ENCODE measurements around the gene JAZF1.

The JAZF1 gene

GRCh38 chr7:28151965-28152364 is 28.6 kb downstream of the JAZF1 start:
- TF ChIP-seq CTCF (IDR thresholded peaks at IDR 0.05) (no peak), ZFX (IDR thresholded peaks at IDR 0.05; ENCODE audit: borderline replicate concordance) (no peak)
- H3K27ac ChIP-seq: no peak overlapping the region

- no peak overlapping the region for H3K27ac ChIP-seq
- TF ChIP-seq CTCF (IDR thresholded peaks at IDR 0.05): no peak
- TF ChIP-seq ZFX (IDR thresholded peaks at IDR 0.05; ENCODE audit: borderline replicate concordance): no peak
Observed at GRCh38 chr7:28149291-28150101, 31.1 kb downstream of the JAZF1 start.

DNA sequence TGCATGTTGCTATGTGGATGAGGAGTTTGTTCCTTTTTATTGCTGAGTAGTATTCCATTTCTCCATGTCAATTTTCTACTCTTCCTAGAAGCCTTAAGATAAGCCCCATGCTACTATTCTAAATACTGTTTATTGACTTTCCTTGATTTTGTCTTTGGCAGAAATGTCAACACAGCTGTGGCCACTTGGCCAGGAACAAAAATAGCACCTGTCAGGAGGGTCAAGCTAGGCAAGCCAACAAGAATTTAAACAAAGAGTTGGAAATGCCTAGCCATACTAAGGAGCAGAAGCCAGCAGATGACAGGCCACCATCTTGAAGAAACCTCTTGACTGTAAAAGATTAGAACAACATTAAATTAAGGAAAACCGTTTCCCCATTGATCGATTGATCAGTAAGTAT is 34.7 kb downstream of the JAZF1 start:
- TF ChIP-seq CTCF (IDR thresholded peaks at IDR 0.05) (no peak), ZFX (IDR thresholded peaks at IDR 0.05; ENCODE audit: borderline replicate concordance) (no peak)
- H3K27ac ChIP-seq: no peak overlapping the region

GRCh38 chr7:28145090-28145626 is 35.4 kb downstream of the JAZF1 start:
- no peak for TF ChIP-seq ZFX (IDR thresholded peaks at IDR 0.05; ENCODE audit: borderline replicate concordance)
- H3K27ac ChIP-seq: no peak overlapping the region

- no peak for TF ChIP-seq CTCF (IDR thresholded peaks at IDR 0.05)
- TF ChIP-seq ZFX (IDR thresholded peaks at IDR 0.05; ENCODE audit: borderline replicate concordance): no peak
- H3K27ac ChIP-seq: no peak overlapping the region
Observed at GRCh38 chr7:28144266-28144665, 36.3 kb downstream of the JAZF1 start.

GRCh38 chr7:28142650-28143049 is 37.9 kb downstream of the JAZF1 start:
- TF ChIP-seq CTCF (IDR thresholded peaks at IDR 0.05) (no peak), ZFX (IDR thresholded peaks at IDR 0.05; ENCODE audit: borderline replicate concordance) (no peak)
- H3K27ac ChIP-seq: no peak overlapping the region

- no peak overlapping the region for H3K27ac ChIP-seq
- TF ChIP-seq CTCF (IDR thresholded peaks at IDR 0.05): no peak
- no peak for TF ChIP-seq ZFX (IDR thresholded peaks at IDR 0.05; ENCODE audit: borderline replicate concordance)
Observed at GRCh38 chr7:28140979-28141378, 39.6 kb downstream of the JAZF1 start.

Data from 22Rv1 (cell line).